Left cardiac atrium (tissue), 4 donors: ENCODE data around the gene PDS5B. TPM values are rescaled to one million over a fixed set of nuclear protein-coding genes. Genes with fewer than 3 reads are reported as not detected.
"Not testable (repeated sequence)": the region's sequence is repeated elsewhere in the genome, so short reads cannot be mapped to it uniquely, and the experiment has no call there.

Experiments used
- ATAC-seq, 2 donors: fragments of 200-7000 bp; cut with Tn5 transposase; one replicate each; pipeline ENCODE4 v1.9.1; 2020; ENCODE audit warnings: mild to moderate bottlenecking in 2 of 2, moderate library complexity in 2 of 2
- DNase-seq: peaks from one replicate; pipeline ENCODE4 v3.0.0-alpha.2; 2020
- intact Hi-C, 2 donors: fragments of 100-400 bp; cut with DNase I; formaldehyde crosslinking; loops; one replicate each; pipeline versions ENCODE4 v1.14.1 to v1.15.1; 2022 to 2023
- long read RNA-seq: library from polyadenylated mRNA; unstranded; transcript quantifications from one replicate; pipeline ENCODE4 v2.0.0, GENCODE V29; 2021
- total RNA-seq, 2 donors: library from RNA; stranded (reverse); fragmentation: NEBNext Ultra II Directional; extraction: Animal tissue kit (Norgen Biotek cat#: 25700); gene quantifications; one replicate each; pipeline ENCODE4 v1.2.1, GENCODE V29; 2021
- donor health status: DM: no; HTN: yes; CAD: no.
- donor health status: DM: no; HTN: yes; CAD: no; lungs with severe emphysema.
- donor health status: DM: yes; HTN: yes; CAD: no.
- donor health status: Dilated cardiomyopathy.

The PDS5B gene
- 10 to 100 TPM; 19.5 to 27.2 TPM for total RNA-seq
- long read RNA-seq, full-length matches to known transcripts: 1 of 14 reads
- long read RNA-seq, partial matches to known transcripts: 6 of 14 reads
- long read RNA-seq, other reads (novel, unspliced or antisense): 7 of 14 reads

- ATAC-seq (peak; percentile 97), DNase-seq (peak; percentile 94)
- intact Hi-C loops: loop anchor here (1.0 to 5.0 kb wide), 3 partner anchors 51 to 1136 kb away; no protein-coding TSS in a partner anchor
Observed at GRCh38 chr13:32586080-32586900, at the start of gene PDS5B. PDS5B (plus strand) TSS chr13:32586452; CDS start chr13:32648773, 62,321 bp downstream.

- peak; percentile 11 to 14 for ATAC-seq
- peak; percentile 39 for DNase-seq
- intact Hi-C loops: no loop called here
Observed at GRCh38 chr13:32537580-32538142, 48.6 kb upstream of the PDS5B start.

- DNase-seq (peak; percentile 35), ATAC-seq (peak; percentile 66 to 72)
- intact Hi-C loops: no loop called here
Observed at GRCh38 chr13:32538143-32538620, 48.1 kb upstream of the PDS5B start.

GRCh38 chr13:32538621-32539246 lies 47.5 kb upstream of the PDS5B start, which contains the start of gene N4BP2L2:
N4BP2L2 (minus strand) TSS chr13:32538795; CDS start chr13:32537027, 1,768 bp downstream.
- DNase-seq (peak; percentile 95), ATAC-seq (peak; percentile 99)
- intact Hi-C loops: no loop called here

- intact Hi-C loops: no loop called here
- no peak for ATAC-seq
- DNase-seq: no peak
Observed at GRCh38 chr13:32542221-32542620, 44.0 kb upstream of the PDS5B start.

- DNase-seq (no peak), ATAC-seq (no peak)
- intact Hi-C loops: no loop called here
Observed at GRCh38 chr13:32545083-32545482, 41.2 kb upstream of the PDS5B start.

GRCh38 chr13:32548837-32549236 lies 37.4 kb upstream of the PDS5B start:
- DNase-seq (no peak), ATAC-seq (no peak)
- intact Hi-C loops: no loop called here

- no peak for ATAC-seq
- intact Hi-C loops: no loop called here
- DNase-seq: no peak
Observed at GRCh38 chr13:32549788-32550187, 36.5 kb upstream of the PDS5B start.

GRCh38 chr13:32553720-32554119 lies 32.5 kb upstream of the PDS5B start:
- no peak for DNase-seq
- no peak for ATAC-seq
- intact Hi-C loops: no loop called here

GRCh38 chr13:32555613-32556012 lies 30.6 kb upstream of the PDS5B start:
- intact Hi-C loops: no loop called here
- no peak for DNase-seq
- no peak for ATAC-seq

- intact Hi-C loops, ATAC-seq: not testable (repeated sequence)
Observed at GRCh38 chr13:32560842-32561241, 25.4 kb upstream of the PDS5B start.

GRCh38 chr13:32575687-32576086 lies 10.6 kb upstream of the PDS5B start:
- not testable (repeated sequence) for ATAC-seq, DNase-seq
- intact Hi-C loops: loop anchor here in 1 of 2 donors (10.0 kb wide), 1 partner anchor 101 kb away; no protein-coding TSS in a partner anchor

More at GRCh38 chr13:32560842-32561241, 25.4 kb upstream of the PDS5B start:
- not testable (repeated sequence) for DNase-seq

GRCh38 chr13:32577032-32577431 lies 9.2 kb upstream of the PDS5B start:
- intact Hi-C loops: loop anchor here in 1 of 2 donors (10.0 kb wide), 1 partner anchor 102 kb away; no protein-coding TSS in a partner anchor
- DNase-seq (no peak), ATAC-seq (no peak)

GRCh38 chr13:32581177-32581786 lies 5.0 kb upstream of the PDS5B start:
- ATAC-seq (no peak), DNase-seq (no peak)
- intact Hi-C loops: loop anchor here in 1 of 2 donors (5.0 kb wide), 1 partner anchor 199 kb away; no protein-coding TSS in a partner anchor

GRCh38 chr13:32582281-32582680 lies 4.0 kb upstream of the PDS5B start:
- ATAC-seq: no peak
- no peak for DNase-seq
- intact Hi-C loops: loop anchor here in 1 of 2 donors (5.0 kb wide), 1 partner anchor 200 kb away; no protein-coding TSS in a partner anchor

- no peak for DNase-seq
- no peak for ATAC-seq
- intact Hi-C loops: loop anchor here in 1 of 2 donors (5.0 kb wide), 1 partner anchor 201 kb away; no protein-coding TSS in a partner anchor
Observed at GRCh38 chr13:32582991-32583390, 3.3 kb upstream of the PDS5B start.

- DNase-seq (no peak), ATAC-seq (peak in 1 of 2 donors; percentile 2)
- intact Hi-C loops: loop anchor here (1.0 to 5.0 kb wide), 3 partner anchors 52 to 1137 kb away; no protein-coding TSS in a partner anchor
Observed at GRCh38 chr13:32585550-32586079, 637 bp upstream of the PDS5B start.
